ENCODE results near the gene DNAJC5G.

- TF ChIP-seq, protein P1, sequence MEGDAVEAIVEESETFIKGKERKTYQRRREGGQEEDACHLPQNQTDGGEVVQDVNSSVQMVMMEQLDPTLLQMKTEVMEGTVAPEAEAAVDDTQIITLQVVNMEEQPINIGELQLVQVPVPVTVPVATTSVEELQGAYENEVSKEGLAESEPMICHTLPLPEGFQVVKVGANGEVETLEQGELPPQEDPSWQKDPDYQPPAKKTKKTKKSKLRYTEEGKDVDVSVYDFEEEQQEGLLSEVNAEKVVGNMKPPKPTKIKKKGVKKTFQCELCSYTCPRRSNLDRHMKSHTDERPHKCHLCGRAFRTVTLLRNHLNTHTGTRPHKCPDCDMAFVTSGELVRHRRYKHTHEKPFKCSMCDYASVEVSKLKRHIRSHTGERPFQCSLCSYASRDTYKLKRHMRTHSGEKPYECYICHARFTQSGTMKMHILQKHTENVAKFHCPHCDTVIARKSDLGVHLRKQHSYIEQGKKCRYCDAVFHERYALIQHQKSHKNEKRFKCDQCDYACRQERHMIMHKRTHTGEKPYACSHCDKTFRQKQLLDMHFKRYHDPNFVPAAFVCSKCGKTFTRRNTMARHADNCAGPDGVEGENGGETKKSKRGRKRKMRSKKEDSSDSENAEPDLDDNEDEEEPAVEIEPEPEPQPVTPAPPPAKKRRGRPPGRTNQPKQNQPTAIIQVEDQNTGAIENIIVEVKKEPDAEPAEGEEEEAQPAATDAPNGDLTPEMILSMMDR (IDR thresholded peaks at IDR 0.05): no peak
- no peak for TF ChIP-seq EZH2 (IDR thresholded peaks at IDR 0.05)
These were observed 6.2 kb downstream of the DNAJC5G start for GRCh38 chr2:27281442-27281841.

Measured in neural progenitor cell (in vitro differentiated cells).